Small intestine (tissue), 7 donors: ENCODE results near the gene CYP4Z1. TPM values are rescaled to one million over a fixed set of nuclear protein-coding genes. Genes with fewer than 3 reads are reported as not detected.
"Not testable (repeated sequence)": the region's sequence is repeated elsewhere in the genome, so short reads cannot be mapped to it uniquely, and the experiment has no call there.

Source experiments
- DNase-seq, 2 donors: peaks; one replicate each; pipeline versions ENCODE4 v3.0.0 to v3.0.0-alpha.2; 2013
- FAIRE-seq: peaks from 2 replicates; lab custom pipeline; 2012; peaks lifted over from hg19 to GRCh38; lab: Jason Lieb, UNC
- H3K27ac ChIP-seq, 3 donors: one replicate each; pipeline ENCODE4 v1.5.1; 2013; ENCODE audit warnings: low read length in 2 of 3, mild to moderate bottlenecking in 2 of 3, control low read depth in 1 of 3, inconsistent platforms in 1 of 3, low read depth in 1 of 3, moderate library complexity in 1 of 3
- H3K27me3 ChIP-seq, 3 donors: one replicate each; pipeline ENCODE4 v1.6.1; 2013; ENCODE audit warnings: low read length in 3 of 3, inconsistent platforms in 1 of 3; ENCODE audit not compliant: control insufficient read depth in 3 of 3, insufficient read depth in 3 of 3
- H3K36me3 ChIP-seq, 3 donors: one replicate each; pipeline ENCODE4 v1.6.1; 2013; ENCODE audit warnings: low read length in 3 of 3, inconsistent platforms in 1 of 3, low read depth in 1 of 3, mild to moderate bottlenecking in 1 of 3, moderate library complexity in 1 of 3; ENCODE audit not compliant: control insufficient read depth in 3 of 3, insufficient read depth in 2 of 3
- H3K4me1 ChIP-seq, 3 donors: one replicate each; pipeline ENCODE4 v1.6.1; 2013; ENCODE audit warnings: low read length in 2 of 3, inconsistent platforms in 1 of 3, low read depth in 1 of 3, mild to moderate bottlenecking in 1 of 3, moderate library complexity in 1 of 3; ENCODE audit not compliant: control insufficient read depth in 3 of 3, insufficient read depth in 2 of 3
- H3K4me3 ChIP-seq, 3 donors: one replicate each; pipeline ENCODE4 v1.5.1; 2013; ENCODE audit warnings: low read length in 3 of 3, control low read depth in 1 of 3, inconsistent platforms in 1 of 3, low read depth in 1 of 3, mild to moderate bottlenecking in 1 of 3, moderate library complexity in 1 of 3
- H3K9me3 ChIP-seq, 2 donors: one replicate each; pipeline ENCODE4 v1.6.1; 2013; ENCODE audit warnings: low read depth in 1 of 2, low read length in 1 of 2; ENCODE audit not compliant: control insufficient read depth in 2 of 2, insufficient read depth in 1 of 2
- WGBS, 3 donors: extraction: QIAGEN DNeasy Blood & Tissue Kit; methylation state at CpG; one replicate each; pipeline ENCODE4 v1.1.7; 2013; 5-methylcytosine and 5-hydroxymethylcytosine counted together
- polyA plus RNA-seq, 4 donors: library from polyadenylated mRNA; stranded (reverse) in 3 of 4; unstranded in 1 of 4; fragments of 200-250 nt in 3 of 4; fragments of 120-200 nt in 1 of 4; gene quantifications; one replicate each; pipeline versions ENCODE4 v1.2.1 to v1.2.3, GENCODE V29; 2013
- donor health status: healthy with polysubstance abuse.
- donor health status: control.
- donor health status: control.
- donor health status: Bipolar disorder and iron deficiency.
- donor health status: healthy.

CYP4Z1 gene
- polyA plus RNA-seq, 4 donors: 0.06 to 0.10 TPM; not detected in 2

DNA sequence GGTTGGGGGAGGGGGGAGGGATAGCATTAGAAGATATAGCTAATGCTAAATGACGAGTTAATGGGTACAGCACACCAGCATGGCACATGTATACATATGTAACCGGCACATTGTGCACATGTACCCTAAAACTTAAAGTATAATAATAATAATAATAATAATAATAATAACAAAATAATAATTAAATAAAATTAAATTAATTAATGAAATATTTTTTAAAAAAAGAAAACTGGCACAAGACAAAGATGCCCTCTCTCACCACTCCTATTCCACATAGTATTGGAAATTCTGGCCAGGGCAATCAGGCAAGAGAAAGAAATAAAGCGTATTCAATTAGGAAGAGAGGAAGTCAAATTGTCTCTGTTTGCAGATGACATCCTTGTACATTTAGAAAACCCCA is 90.9 kb downstream of the CYP4Z1 start:
- H3K9me3 ChIP-seq, H3K27me3 ChIP-seq, H3K36me3 ChIP-seq, H3K4me1 ChIP-seq, H3K27ac ChIP-seq, H3K4me3 ChIP-seq, FAIRE-seq, DNase-seq: not testable (repeated sequence)
- WGBS, 3 donors: 78 to 92% (median 80%) methylated on average over 3 of the region's 3 CpGs

DNA sequence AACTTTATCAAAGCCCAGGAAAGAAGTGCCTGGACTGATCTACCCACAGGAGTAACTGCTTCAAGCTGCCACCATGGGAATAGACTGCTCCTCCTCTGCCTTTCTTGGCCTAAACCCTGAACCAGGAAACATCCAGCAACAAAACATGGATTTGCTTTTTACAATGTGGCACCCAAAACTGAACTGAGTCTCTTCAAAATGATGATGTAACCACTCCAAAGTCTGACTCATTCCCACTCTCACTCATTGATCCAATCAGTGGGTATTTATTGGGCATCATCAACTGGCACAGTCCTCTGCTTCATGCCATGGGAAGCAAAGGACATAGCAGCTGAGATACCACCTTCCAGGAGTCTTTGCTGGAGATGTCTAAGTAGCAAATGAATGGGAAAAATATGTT is 93.7 kb downstream of the CYP4Z1 start:
- no peaks in the 10 kb centered on the region for H3K36me3 ChIP-seq
- no peak for FAIRE-seq
- H3K4me1 ChIP-seq: no peaks in the 10 kb centered on the region
- H3K27ac ChIP-seq: no peak overlapping the region
- DNase-seq: no peak
- H3K27me3 ChIP-seq: no peaks in the 10 kb centered on the region
- no peaks in the 10 kb centered on the region for H3K9me3 ChIP-seq
- H3K4me3 ChIP-seq: no peak overlapping the region

- Histone ChIP-seq H3K36me3 (no peaks in the 10 kb centered on the region), H3K27ac (no peak overlapping the region), H3K27me3 (no peaks in the 10 kb centered on the region), H3K4me3 (no peak overlapping the region), H3K4me1 (no peaks in the 10 kb centered on the region), H3K9me3 (no peaks in the 10 kb centered on the region)
- no peak for FAIRE-seq
- 65 to 73% (median 71%) methylated on average over 5 of the region's 5 CpGs for WGBS, 3 donors
- DNase-seq: no peak
These were observed 94.4 kb downstream of the CYP4Z1 start for GRCh38 chr1:47161298-47162040.

GRCh38 chr1:47164552-47164951 is 97.5 kb downstream of the CYP4Z1 start:
- FAIRE-seq: no peak
- Histone ChIP-seq H3K9me3 (no peaks in the 10 kb centered on the region), H3K4me3 (no peak overlapping the region), H3K36me3 (no peaks in the 10 kb centered on the region), H3K27me3 (no peaks in the 10 kb centered on the region), H3K27ac (no peak overlapping the region), H3K4me1 (no peaks in the 10 kb centered on the region)
- DNase-seq: no peak

Other genes with a start within 250 kb of the CYP4Z1 start
- gene CYP4A11, start 125.8 kb upstream of the CYP4Z1 start, polyA plus RNA-seq: 1 to 10 TPM in 1 of 4 donors, under 1 TPM in 2, not detected in 1; 0.09 to 3.6 (median 0.16) TPM
- gene CYP4X1, start 43.6 kb upstream of the CYP4Z1 start, polyA plus RNA-seq: 1 to 10 TPM in 1 of 4 donors, under 1 TPM in 2, not detected in 1; 0.67 to 5.5 (median 0.77) TPM
- 1 to 10 TPM in 1 of 4 donors, under 1 TPM in 2, not detected in 1; 0.01 to 1.3 (median 0.54) TPM for gene CYP4A22, start 70.2 kb downstream of the CYP4Z1 start, polyA plus RNA-seq
- gene PDZK1IP1, start 122.8 kb downstream of the CYP4Z1 start, polyA plus RNA-seq: 100 to 1,000 TPM in 1 of 4 donors, 10 to 100 TPM in 1, 1 to 10 TPM in 2; 5.1 to 134 (median 14.0) TPM
- 1 to 10 TPM in 2 of 4 donors, under 1 TPM in 2; 0.27 to 4.7 (median 0.92) TPM for gene TAL1, start 165.0 kb downstream of the CYP4Z1 start, polyA plus RNA-seq
- 1 to 10 TPM in 3 of 4 donors, under 1 TPM in 1; 0.54 to 5.5 (median 3.2) TPM for gene STIL, start 246.9 kb downstream of the CYP4Z1 start, polyA plus RNA-seq